Testis (tissue), 2 donors: ENCODE data around the gene PITPNC1.

Experiments used
- POLR2A ChIP-seq: fragments of 450-650 bp; IDR thresholded peaks from one replicate; pipeline ENCODE4 v1.6.1; 2017; ENCODE audit warnings: antibody characterized with exemption, mild to moderate bottlenecking, moderate library complexity
- TF ChIP-seq, protein P1 (sequence below), 3 experiments: fragments of 450-650 bp in 2 of 3; fragments of 200-600 bp in 1 of 3; sonication (generic) in 1 of 3; IDR thresholded peaks; one replicate each; pipeline ENCODE4 v1.5.1; 2016 to 2019; ENCODE audit warnings: antibody characterized with exemption in 3 of 3, mild to moderate bottlenecking in 2 of 3, moderate library complexity in 1 of 3

DNA sequence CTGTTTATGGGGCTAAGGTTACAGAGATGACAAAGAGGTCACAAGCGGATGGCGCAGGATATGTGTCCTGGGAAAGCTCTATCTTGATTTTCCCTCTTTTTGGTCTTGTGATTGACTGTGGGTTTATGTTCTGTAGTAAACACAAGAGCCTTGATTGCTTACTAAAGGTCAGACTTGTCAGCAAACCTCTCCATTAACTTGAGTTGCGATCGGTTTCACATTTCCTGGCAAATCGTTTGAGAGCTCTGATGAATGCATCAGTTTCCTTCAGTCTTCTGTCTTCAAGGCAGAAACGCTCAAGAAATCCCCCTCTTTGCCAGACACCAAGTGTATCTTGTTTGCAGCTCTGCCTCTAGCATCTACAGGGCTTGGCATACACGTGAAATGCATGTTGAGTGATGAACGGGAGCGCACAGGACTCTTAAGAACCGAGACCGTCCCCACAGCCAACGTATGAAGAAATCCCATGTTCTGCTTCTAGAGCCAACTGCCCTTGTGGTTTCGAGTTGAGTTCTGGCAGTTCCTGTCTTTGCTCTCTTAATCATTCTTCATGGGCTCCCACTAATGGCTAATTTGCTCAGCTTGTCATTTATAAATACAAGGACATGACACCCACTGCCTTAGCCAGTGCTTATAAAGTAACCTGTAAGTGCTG is 143.3 kb downstream of the PITPNC1 start:
- TF ChIP-seq POLR2A = no peak
- TF ChIP-seq, protein P1, sequence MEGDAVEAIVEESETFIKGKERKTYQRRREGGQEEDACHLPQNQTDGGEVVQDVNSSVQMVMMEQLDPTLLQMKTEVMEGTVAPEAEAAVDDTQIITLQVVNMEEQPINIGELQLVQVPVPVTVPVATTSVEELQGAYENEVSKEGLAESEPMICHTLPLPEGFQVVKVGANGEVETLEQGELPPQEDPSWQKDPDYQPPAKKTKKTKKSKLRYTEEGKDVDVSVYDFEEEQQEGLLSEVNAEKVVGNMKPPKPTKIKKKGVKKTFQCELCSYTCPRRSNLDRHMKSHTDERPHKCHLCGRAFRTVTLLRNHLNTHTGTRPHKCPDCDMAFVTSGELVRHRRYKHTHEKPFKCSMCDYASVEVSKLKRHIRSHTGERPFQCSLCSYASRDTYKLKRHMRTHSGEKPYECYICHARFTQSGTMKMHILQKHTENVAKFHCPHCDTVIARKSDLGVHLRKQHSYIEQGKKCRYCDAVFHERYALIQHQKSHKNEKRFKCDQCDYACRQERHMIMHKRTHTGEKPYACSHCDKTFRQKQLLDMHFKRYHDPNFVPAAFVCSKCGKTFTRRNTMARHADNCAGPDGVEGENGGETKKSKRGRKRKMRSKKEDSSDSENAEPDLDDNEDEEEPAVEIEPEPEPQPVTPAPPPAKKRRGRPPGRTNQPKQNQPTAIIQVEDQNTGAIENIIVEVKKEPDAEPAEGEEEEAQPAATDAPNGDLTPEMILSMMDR (IDR thresholded peaks at IDR 0.05) = no peak
